Psoas muscle (tissue), 8 donors: ENCODE data around the gene CENATAC. TPM values are rescaled to one million over a fixed set of nuclear protein-coding genes. Genes with fewer than 3 reads are reported as not detected.

Experiments used
- ATAC-seq, 4 donors: fragments of 200-7000 bp; cut with Tn5 transposase; one replicate each; pipeline ENCODE4 v1.9.1; 2020; ENCODE audit warnings: moderate library complexity in 3 of 4, mild to moderate bottlenecking in 2 of 4
- DNase-seq, 2 donors: peaks; one replicate each; pipeline ENCODE4 v3.0.0-alpha.2; 2020
- H3K27ac ChIP-seq: fragments of 200-600 bp; one replicate; pipeline ENCODE4 v1.8.0; 2022
- H3K27me3 ChIP-seq, 3 donors: fragments of 200-600 bp in 1 of 3; one replicate each; pipeline versions ENCODE4 v1.6.1 to v1.8.0; 2013 to 2022; ENCODE audit warnings: low read length in 2 of 3, mild to moderate bottlenecking in 2 of 3, moderate library complexity in 1 of 3; ENCODE audit not compliant: insufficient read depth in 3 of 3
- H3K36me3 ChIP-seq, 2 donors: fragments of 200-600 bp in 1 of 2; one replicate each; pipeline versions ENCODE4 v1.6.1 to v1.8.0; 2013 to 2022; ENCODE audit warnings: low read depth in 1 of 2, mild to moderate bottlenecking in 1 of 2, moderate library complexity in 1 of 2; ENCODE audit not compliant: insufficient read depth in 1 of 2
- H3K4me1 ChIP-seq: fragments of 200-600 bp; one replicate; pipeline ENCODE4 v1.8.0; 2022
- H3K4me3 ChIP-seq: fragments of 200-600 bp; one replicate; pipeline ENCODE4 v1.8.0; 2022; ENCODE audit warnings: mild to moderate bottlenecking
- H3K9me3 ChIP-seq: fragments of 200-600 bp; one replicate; pipeline ENCODE4 v1.8.0; 2022
- WGBS, 3 donors: extraction: QIAGEN DNeasy Blood & Tissue Kit; methylation state at CpG; one replicate each; pipeline versions ENCODE4 v1.1.6 to v1.1.7; 2013; 5-methylcytosine and 5-hydroxymethylcytosine counted together
- intact Hi-C, 2 donors: fragments of 100-400 bp; cut with DNase I; formaldehyde crosslinking; loops; one replicate each; pipeline versions ENCODE4 v1.11.0 to v1.14.2; 2022
- polyA plus RNA-seq, 3 donors: library from polyadenylated mRNA; stranded (reverse); fragments of 200-250 nt; gene quantifications; one replicate each; pipeline ENCODE4 v1.2.3, GENCODE V29; 2013
- total RNA-seq, 4 donors: library from RNA; stranded (reverse); fragmentation: NEBNext Ultra II Directional in 2 of 4; extraction: Animal tissue kit (Norgen Biotek cat#: 25700) in 2 of 4; gene quantifications; one replicate each; pipeline versions ENCODE4 v1.2.1 to v1.2.4, GENCODE V29; 2021 to 2023
- TF ChIP-seq, protein P1 (sequence below): fragments of 200-600 bp; IDR thresholded peaks from one replicate; pipeline ENCODE4 v1.8.0; 2022; ENCODE audit warnings: antibody characterized with exemption
- donor health status: healthy with polysubstance abuse.
- donor health status: DM: no; HTN: no; CAD: no; lungs with moderate emphysema.
- donor health status: Bipolar disorder and iron deficiency.
- donor health status: healthy.
- donor health status: DM: yes; HTN: yes; CAD: no.
- donor health status: DM: no; HTN: no; CAD: no.
- donor health status: DM: no; HTN: no; CAD: no.
- donor health status: DM: yes; HTN: yes; CAD: no.

The CENATAC gene
- total and polyA plus RNA-seq, 7 donors: 5.4 to 23.5 (median 10.1) TPM

DNA sequence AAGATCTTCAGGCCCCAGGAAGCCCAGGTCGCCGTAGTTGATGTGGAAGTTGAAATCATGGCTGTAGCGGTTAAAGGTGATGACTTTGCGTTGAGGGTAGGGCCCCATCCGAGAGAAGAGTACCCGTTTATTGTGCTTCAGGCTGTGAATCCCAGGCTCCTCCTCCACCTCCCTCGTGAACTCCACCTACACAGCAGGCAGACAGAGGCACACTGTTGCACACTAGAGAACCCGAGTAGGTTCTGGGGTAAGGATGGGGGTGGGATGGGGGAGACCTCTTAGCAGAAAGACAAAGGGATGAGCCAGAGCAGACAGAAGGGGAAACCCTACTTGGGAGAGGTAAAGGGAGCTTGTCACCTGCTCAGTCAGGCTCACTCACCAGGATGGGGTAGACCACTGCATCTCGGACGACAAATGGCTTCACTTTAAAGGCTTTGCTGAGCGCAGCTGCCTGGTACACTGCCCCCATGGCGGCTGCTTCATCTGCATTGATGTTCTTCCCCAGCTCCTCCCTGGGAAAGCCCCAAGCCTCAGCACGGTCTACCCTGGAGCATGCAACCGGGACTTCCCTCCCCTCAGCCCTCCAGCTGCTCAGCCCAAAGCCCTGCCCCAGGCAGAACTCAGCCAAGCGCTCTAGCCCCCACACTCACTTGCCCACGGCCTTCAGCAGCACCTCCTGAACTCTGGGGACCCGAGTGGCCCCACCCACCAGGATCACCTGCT, 53.7 kb downstream of the CENATAC start:
- H3K27ac ChIP-seq: no peak overlapping the region
- no peak for ATAC-seq
- no peak overlapping the region for H3K4me3 ChIP-seq
- WGBS, 3 donors: 82 to 84% (median 83%) methylated on average over 17 of the region's 17 CpGs
- H3K9me3 ChIP-seq: no peaks in the 10 kb centered on the region
- peaks cover 10% of the 10 kb centered on the region for H3K4me1 ChIP-seq
- TF ChIP-seq, protein P1, sequence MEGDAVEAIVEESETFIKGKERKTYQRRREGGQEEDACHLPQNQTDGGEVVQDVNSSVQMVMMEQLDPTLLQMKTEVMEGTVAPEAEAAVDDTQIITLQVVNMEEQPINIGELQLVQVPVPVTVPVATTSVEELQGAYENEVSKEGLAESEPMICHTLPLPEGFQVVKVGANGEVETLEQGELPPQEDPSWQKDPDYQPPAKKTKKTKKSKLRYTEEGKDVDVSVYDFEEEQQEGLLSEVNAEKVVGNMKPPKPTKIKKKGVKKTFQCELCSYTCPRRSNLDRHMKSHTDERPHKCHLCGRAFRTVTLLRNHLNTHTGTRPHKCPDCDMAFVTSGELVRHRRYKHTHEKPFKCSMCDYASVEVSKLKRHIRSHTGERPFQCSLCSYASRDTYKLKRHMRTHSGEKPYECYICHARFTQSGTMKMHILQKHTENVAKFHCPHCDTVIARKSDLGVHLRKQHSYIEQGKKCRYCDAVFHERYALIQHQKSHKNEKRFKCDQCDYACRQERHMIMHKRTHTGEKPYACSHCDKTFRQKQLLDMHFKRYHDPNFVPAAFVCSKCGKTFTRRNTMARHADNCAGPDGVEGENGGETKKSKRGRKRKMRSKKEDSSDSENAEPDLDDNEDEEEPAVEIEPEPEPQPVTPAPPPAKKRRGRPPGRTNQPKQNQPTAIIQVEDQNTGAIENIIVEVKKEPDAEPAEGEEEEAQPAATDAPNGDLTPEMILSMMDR: no peak
- intact Hi-C loops: no loop called here
- no peak for DNase-seq
- H3K27me3 ChIP-seq: no peaks in the 10 kb centered on the region
- H3K36me3 ChIP-seq: peaks cover 12 to 88% of the 10 kb centered on the region in 2 donors

DNA sequence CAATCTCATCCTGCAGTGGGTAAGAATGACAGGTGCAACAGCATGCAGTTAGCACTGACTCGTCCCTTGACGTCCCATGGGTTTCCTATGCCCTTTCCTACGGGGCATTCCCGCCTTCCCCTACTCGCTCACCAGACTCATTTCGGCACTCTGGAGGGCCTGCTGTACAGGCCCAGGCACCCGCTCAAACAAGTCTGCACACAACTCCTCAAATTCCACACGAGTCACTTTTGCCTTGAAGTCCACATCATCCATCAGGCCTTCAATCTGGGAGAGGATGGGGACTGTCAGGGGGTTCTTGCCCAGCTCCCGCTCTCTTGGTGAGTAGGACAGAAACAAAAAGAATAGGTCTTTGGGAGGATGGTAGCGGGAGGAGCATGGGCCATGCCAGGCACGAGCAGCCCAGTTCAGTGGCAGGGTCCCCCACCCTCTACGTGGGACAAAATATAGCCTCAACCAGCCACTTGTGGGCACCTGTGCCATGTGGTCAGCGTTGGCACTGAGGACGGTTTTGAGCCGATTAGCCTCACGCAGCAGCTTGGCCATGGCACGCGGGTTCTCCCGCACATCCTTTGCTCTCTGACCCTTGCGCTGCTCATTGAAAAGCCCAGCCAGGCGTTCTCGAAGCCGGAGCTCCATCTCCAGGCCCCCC, 54.4 kb downstream of the CENATAC start:
- H3K4me3 ChIP-seq: no peak overlapping the region
- no peak overlapping the region for H3K27ac ChIP-seq
- peaks cover 10% of the 10 kb centered on the region for H3K4me1 ChIP-seq
- no peaks in the 10 kb centered on the region for H3K9me3 ChIP-seq
- intact Hi-C loops: no loop called here
- DNase-seq: no peak
- peaks cover 10 to 81% of the 10 kb centered on the region in 2 donors for H3K36me3 ChIP-seq
- no peak for ATAC-seq
- TF ChIP-seq, protein P1: no peak
- H3K27me3 ChIP-seq: no peaks in the 10 kb centered on the region
- WGBS, 3 donors: 86 to 93% (median 88%) methylated on average over 23 of the region's 23 CpGs

DNA sequence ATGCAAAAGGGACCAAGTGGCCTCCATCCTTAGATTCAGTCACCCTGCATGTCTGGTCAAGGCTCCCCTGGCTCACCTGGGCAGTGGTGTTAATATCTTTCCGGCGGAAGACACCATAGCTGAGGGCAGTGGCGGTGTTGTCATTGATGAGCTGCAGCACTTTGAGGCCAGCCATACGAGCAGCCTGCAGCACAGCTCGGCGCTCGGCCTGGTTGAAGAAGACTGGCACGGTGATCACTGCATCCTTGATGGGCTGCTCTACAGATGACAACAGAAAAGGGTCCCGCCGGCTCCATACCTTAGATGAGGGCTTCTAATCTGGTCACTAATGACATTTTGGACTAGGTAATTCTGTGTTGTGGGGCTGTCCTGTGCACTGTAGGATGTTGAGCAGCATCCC, 56.5 kb downstream of the CENATAC start:
- WGBS, 3 donors: 94 to 98% (median 95%) methylated on average over 10 of the region's 10 CpGs
- DNase-seq: no peak
- Histone ChIP-seq H3K4me1 (peaks cover 17% of the 10 kb centered on the region), H3K36me3 (peaks cover 6 to 60% of the 10 kb centered on the region in 2 donors), H3K27ac (no peak overlapping the region), H3K4me3 (no peak overlapping the region), H3K9me3 (no peaks in the 10 kb centered on the region), H3K27me3 (no peaks in the 10 kb centered on the region)
- no peak for ATAC-seq
- intact Hi-C loops: no loop called here
- TF ChIP-seq, protein P1: no peak

DNA sequence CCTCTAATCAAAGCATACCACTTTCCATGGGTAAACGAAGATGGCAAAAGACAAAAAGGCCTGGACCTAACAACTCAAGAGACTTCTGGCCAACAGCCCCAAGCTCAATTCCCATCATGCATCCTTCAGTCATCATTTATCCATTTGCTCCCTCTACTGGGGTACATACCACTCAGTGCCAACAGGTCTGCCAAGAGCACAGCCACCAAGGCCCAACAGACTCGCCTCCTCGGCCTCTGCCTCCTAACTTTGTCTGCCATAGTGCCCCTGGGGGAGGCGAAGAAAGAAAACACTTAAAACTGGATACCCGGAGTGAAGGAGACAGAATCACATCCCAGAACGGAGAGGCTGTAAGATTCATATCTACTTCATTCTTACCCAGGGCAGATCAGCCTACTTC, 58.0 kb downstream of the CENATAC start:
- TF ChIP-seq, protein P1: no peak
- Histone ChIP-seq H3K9me3 (no peaks in the 10 kb centered on the region), H3K36me3 (peaks cover 6 to 48% of the 10 kb centered on the region in 2 donors), H3K4me3 (peak overlapping the region; percentile 92), H3K27ac (no peak overlapping the region), H3K4me1 (peaks cover 17% of the 10 kb centered on the region), H3K27me3 (no peaks in the 10 kb centered on the region)
- ATAC-seq (no peak), DNase-seq (no peak)
- intact Hi-C loops: no loop called here
- 46 to 55% (median 54%) methylated on average over 6 of the region's 6 CpGs for WGBS, 3 donors
